Midbrain (tissue), 1 donor: ENCODE data around the gene STX5.
A peak's percentile ranks its signal among the peaks of the same experiment; 100 is the strongest.
"Not testable (repeated sequence)": the region's sequence is repeated elsewhere in the genome, so short reads cannot be mapped to it uniquely, and the experiment has no call there.

ENCODE experiments used
- DNase-seq: peaks from one replicate; lab custom pipeline; 2025; lab: John Stamatoyannopoulos, UW

The STX5 gene

DNA sequence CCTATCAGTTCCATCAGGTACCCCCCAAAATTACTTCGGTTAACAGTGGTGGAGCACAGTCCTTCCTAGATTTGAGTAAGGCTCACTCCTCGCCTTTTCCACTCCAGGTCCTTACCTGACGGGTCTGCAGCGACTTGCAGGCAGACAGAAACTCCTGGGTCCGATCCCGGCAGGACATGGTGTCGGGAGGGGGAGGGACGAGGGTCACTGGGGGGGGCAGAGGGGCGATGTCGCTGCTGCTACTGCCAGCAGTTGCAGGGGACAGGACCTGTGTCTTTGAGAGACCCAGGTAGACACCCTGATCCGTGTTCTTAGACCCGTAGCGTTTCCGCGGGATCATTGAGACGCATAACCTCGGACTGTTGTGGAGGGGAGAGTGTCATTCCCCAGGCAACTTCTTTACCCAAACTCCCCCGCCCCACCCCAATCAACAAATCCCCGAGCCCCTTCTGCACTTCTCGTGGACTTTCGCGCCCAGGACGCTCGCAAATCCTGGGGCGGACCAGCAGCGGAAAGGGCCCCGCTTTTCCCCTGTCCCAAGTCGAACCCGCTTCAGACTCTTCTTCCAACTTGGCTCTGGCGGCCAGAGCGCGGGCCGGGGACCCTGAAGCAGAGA is 839 bp downstream of the STX5 start:
- DNase-seq = no peak

DNA sequence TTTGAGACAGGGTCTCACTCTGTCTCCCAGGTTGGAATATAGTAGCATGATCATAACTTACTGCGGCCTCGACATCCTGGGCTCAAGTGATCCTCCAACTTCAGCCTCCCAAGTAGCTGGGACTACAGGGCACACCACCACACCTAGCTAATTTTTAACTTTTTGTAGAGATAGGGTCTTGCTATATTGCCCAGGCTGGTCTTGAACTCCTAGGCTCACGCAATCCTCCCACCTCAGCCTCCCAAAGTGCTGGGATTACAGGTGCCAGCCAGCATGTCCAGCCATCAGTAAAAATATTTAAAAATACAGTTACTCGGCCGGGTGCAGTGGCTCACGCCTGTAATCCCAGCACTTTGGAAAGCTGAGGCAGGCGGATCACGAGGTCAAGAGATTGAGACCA is 3.7 kb downstream of the STX5 start:
- not testable (repeated sequence) for DNase-seq

- no peak for DNase-seq
Observed at GRCh38 chr11:62823677-62824076, 8.2 kb downstream of the STX5 start.

DNA sequence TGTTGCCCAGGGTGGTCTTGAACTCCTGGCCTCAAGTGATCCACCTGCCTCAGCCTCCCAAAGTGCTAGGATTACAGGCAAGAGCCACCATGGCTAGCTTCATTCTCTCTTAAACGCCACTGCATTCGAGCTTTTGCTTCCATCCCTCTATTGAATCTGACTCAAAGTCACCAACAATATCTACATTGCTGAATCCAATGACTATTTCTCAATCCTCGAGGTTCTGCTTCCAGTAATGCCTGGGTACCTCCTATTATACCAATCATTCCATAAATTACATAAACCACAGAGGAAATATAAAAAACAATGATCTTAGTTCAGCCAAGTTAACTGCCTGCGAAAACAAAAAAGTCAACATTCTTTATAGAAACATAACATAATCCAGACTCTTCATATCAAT is 14.7 kb downstream of the STX5 start:
- DNase-seq = no peak

DNA sequence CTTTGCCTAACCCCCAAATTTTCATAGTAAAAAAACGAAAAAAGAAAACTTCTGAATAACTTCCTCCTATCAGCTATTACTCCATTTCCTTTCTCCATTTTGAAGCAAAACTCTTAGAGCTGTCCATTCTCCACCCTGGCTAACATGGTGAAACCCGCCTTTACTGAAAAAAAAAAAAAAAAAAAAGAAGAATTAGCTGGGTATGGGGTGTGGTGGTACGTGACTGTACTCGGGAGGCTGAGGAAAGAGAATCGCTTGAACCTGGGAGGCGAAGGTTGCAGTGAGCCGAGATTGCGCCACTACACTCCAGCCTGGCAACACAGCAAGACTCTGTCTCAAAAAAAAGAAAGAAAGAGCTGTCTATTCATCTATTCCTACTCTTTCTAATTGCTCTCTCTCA is 15.3 kb downstream of the STX5 start:
- DNase-seq = no peak

DNA sequence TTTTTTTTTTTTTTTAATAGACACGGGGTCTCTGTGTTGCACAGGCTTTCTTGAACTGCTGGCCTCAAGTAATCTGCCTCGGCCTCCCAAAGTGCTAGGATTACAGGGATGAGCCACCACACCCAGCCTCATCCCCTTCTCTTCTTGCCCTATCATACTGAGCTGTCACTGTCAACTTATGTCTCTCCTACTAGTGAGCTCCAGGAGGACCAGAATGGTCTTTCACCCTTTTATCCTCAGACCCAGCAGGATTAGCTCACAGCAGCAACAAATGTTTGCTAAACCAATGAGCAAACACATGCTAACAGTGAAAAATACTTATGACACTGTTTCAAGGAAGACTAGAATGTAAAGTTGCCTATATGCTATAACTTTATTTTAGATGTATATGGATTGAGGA is 20.2 kb downstream of the STX5 start:
- no peak for DNase-seq

DNA sequence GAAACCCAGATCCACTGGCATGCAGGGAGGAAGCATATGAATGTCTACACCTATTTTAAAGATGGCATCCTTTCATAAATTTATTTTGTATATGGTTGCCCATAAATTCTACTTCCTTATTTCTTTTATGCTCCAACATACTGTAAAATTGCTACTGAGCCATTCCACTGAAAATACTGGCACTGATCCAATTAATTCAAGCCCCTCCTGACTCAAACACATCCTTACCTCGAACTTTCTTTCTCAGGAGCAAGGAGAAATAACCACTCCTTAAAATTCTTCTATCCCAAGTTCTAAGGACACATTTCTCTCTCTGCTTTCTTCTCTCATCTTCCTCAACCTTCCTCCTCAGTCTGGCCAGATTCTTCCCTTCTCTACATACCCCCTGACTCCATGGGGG is 21.1 kb downstream of the STX5 start:
- DNase-seq = no peak

GRCh38 chr11:62806611-62807121 is 25.2 kb downstream of the STX5 start:
- no peak for DNase-seq

- DNase-seq = no peak
Observed at GRCh38 chr11:62805961-62806441, 25.9 kb downstream of the STX5 start.

GRCh38 chr11:62805076-62805892 is 26.6 kb downstream of the STX5 start, which contains the start of gene NXF1:
Gene NXF1, minus strand, starts transcription at chr11:62805440. Its CDS starts 84 bp downstream, at chr11:62805356.
- peak; percentile 98 for DNase-seq

- no peak for DNase-seq
Observed at GRCh38 chr11:62804310-62805075, 27.4 kb downstream of the STX5 start.

- DNase-seq = no peak
Observed at GRCh38 chr11:62801071-62801470, 30.8 kb downstream of the STX5 start.

- no peak for DNase-seq
Observed at GRCh38 chr11:62799486-62799885, 32.4 kb downstream of the STX5 start.

DNA sequence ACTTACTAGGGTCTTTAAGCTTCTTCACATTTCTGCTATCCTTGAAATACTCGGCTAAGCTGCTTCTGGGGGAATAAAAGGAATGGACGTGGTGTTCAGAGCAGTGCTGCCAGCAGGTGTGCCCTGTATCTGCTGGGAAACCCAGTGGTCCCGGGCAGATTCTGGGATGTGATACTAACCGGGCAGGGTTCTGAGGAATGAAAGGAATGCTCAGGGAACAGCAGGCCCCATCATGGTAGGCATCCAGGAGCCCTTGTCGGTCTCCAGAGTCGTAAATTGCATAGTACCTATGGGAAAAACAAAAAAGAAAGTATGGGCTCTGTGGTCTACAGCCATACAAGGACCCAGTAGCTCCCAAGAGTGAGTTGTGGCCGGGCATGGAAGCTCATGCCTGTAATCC is 35.6 kb downstream of the STX5 start:
- no peak for DNase-seq

- no peak for DNase-seq
Observed at GRCh38 chr11:62794201-62794775, 37.6 kb downstream of the STX5 start.

GRCh38 chr11:62792202-62792575 is 39.7 kb downstream of the STX5 start:
- DNase-seq = no peak

DNA sequence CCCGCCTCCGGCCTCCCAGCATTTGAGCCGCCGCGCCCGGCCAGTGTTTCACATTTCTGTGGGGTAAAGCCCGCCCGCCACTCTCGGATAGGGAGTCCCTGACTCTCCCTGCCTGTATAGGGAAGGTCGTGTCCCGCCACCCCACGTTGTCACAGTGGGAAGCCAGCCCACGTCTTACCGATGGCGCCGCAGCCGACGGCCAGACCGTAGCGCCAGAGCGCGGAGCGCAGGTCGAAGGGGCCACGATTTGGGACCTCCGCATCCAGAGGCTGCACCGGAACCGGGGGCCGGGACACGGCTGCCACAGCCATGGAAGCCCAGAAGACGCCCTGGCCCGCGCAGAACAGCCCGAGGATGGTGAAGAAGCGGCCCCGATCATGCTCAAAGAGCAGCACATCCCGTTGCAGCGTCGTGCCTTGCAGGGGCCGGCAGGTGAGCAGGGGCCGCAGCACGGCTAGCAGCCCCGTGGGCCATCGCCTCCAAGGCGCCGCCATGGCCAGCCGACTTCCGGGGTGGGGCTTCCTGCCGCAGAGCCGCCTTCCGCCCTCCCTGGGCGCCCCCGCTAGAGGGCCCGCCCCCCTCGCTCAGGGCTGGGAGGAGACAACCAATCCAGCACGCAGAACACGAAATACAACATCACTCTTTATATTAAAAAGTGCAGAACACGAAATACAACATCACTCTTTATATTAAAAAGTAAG is 40.2 kb downstream of the STX5 start, which contains the start of gene TMEM223:
TSS of gene TMEM223 (minus strand) at position 506 of the 701 bp plus-strand sequence. CDS start at position 494, 12 bp downstream.
- DNase-seq = peak; percentile 85

DNA sequence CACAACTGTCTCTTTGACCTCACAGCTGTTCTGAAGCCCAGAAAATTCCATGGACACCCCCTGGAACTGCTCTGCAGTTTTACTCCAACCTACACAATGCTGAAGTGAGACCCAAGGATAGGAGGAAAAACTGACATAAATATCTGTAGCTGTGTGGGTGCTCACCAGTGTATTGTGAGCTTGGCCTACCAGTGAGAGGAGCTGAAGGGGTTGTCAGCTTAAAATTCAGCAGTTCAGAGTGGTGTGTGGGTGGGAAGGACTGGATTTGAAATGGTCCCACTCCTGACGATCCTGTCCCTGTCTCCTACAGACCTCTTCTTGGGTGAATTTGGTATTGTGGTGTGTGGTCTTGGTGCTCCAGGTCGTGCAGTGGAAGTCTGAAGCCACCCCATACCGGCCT is 42.3 kb downstream of the STX5 start:
- DNase-seq = no peak

DNA sequence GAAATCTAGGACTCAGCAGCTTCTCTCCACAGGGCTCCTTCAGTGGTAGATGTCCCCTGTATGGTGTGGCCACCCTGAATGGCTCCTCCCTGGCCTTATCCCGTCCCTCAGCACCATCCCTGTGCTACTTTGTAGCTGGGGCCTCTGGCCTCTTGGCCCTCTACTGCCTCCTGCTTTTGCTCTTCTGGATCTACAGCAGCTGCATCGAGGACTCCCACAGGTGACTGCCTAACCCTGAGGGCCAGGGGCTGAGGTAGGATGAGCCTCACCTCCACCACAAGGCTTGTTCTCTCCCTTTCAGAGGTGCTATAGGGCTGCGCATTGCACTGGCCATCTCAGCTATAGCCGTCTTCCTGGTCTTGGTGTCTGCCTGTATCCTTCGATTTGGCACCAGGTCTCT is 42.9 kb downstream of the STX5 start:
- DNase-seq = no peak

DNA sequence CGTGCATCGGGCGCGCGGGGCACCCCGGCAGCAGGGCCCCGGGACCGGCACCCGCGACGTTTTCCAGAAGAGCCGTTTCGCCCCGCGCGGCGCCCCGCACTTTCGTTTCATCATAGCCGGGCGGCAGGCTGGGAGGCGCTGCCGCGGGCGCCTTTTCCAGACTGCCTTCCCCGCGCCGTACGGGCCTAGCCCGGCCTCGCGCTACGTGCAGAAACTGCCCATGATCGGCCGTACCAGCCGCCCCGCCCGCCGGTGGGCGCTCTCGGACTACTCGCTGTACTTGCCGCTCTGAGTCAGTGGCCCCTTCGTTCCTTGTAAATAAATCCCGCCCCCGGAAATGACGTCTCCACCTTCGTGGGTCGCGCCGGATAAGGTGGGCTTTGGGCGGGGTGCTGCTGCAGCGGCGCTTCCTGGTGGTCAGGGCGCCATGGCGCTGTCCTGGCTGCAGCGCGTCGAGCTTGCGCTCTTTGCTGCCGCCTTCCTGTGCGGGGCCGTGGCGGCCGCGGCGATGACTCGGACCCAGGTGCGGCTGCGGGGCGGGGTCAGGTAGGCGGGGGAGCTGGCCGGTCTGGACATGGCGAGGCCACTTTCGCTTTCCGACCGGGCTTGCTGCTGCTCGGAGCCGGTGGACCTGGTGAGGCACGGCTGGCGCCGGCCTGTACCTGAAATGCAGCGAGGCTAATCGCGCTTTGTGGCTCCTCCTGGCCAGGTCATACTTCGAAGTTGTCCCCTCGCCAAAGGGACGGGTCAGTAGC is 44.7 kb downstream of the STX5 start, which contains the start of gene TMEM179B:
TSS of gene TMEM179B (plus strand) at position 398 of the 755 bp plus-strand sequence. CDS start at position 428, 30 bp downstream.
- peak; percentile 98 for DNase-seq
